Esophagus muscularis mucosa (tissue), 4 donors: ENCODE measurements around the gene MRGPRX2. TPM values are rescaled to one million over a fixed set of nuclear protein-coding genes. Genes with fewer than 3 reads are reported as not detected.

Experiments used
- DNase-seq: peaks from one replicate; pipeline ENCODE4 v3.0.0-alpha.2; 2017; ENCODE audit errors: extremely low spot score
- H3K27ac ChIP-seq, 4 donors: fragments of 200-600 bp; sonication (generic); replicated peaks in 1 of 4; 1 replicate in 3 of 4; 2 replicates in 1 of 4; pipeline ENCODE4 v1.5.1; 2016 to 2019; ENCODE audit warnings: mild to moderate bottlenecking in 1 of 4
- H3K27me3 ChIP-seq, 4 donors: fragments of 200-600 bp; sonication (generic); one replicate each; pipeline versions ENCODE4 v1.5.1 to v1.6.0; 2016 to 2019
- H3K36me3 ChIP-seq, 4 donors: fragments of 200-600 bp; sonication (generic); one replicate each; pipeline ENCODE4 v1.5.1; 2016 to 2019
- H3K4me1 ChIP-seq, 4 donors: fragments of 200-600 bp; sonication (generic); one replicate each; pipeline ENCODE4 v1.5.1; 2016 to 2019
- H3K4me3 ChIP-seq, 4 donors: fragments of 200-600 bp; sonication (generic); 1 replicate in 2 of 4; 2 replicates in 2 of 4; pipeline ENCODE4 v1.5.1; 2016 to 2019; ENCODE audit warnings: mild to moderate bottlenecking in 4 of 4, moderate library complexity in 1 of 4
- H3K9me3 ChIP-seq, 4 donors: fragments of 200-600 bp; sonication (generic); 1 replicate in 3 of 4; 2 replicates in 1 of 4; pipeline ENCODE4 v1.5.1; 2016 to 2019
- EP300 ChIP-seq: sonication (generic); formaldehyde crosslinking; IDR thresholded peaks from one replicate; pipeline ENCODE4 v1.6.1; 2017; ENCODE audit warnings: antibody characterized with exemption
- POLR2A ChIP-seq: fragments of 450-650 bp; IDR thresholded peaks from one replicate; pipeline ENCODE4 v1.6.1; 2017; ENCODE audit warnings: antibody characterized with exemption, moderate library complexity, mild to moderate bottlenecking, low read depth
- POLR2AphosphoS5 ChIP-seq, 2 donors: sonication (generic); formaldehyde crosslinking; IDR thresholded peaks; one replicate each; pipeline ENCODE4 v1.6.1; 2017; ENCODE audit warnings: antibody characterized with exemption in 2 of 2
- WGBS: methylation state at CpG from one replicate; pipeline ENCODE4 v1.1.5; 2018; 5-methylcytosine and 5-hydroxymethylcytosine counted together
- intact Hi-C: fragments of 100-400 bp; cut with DNase I; formaldehyde crosslinking; loops from one replicate; pipeline ENCODE4 v1.15.1; 2023
- total RNA-seq, 4 donors: library from RNA; depleted of rRNA; stranded (reverse); fragments of >200 nt; gene quantifications; one replicate each; pipeline versions ENCODE4 v1.1.0 to v1.2.1, GENCODE V29; 2016
- TF ChIP-seq, protein P1 (sequence below), 3 experiments: fragments of 200-600 bp in 2 of 3; fragments of 450-650 bp in 1 of 3; sonication (generic) in 2 of 3; IDR thresholded peaks; one replicate each; pipeline ENCODE4 v1.5.1; 2017 to 2019; ENCODE audit warnings: antibody characterized with exemption in 3 of 3, mild to moderate bottlenecking in 2 of 3, moderate library complexity in 1 of 3

Gene MRGPRX2
- total RNA-seq, 4 donors from 2014 or later, result 0.23 to 0.83 (median 0.83) TPM; not detected in 1

- Histone ChIP-seq H3K9me3 (no peaks in the 10 kb centered on the region), H3K27ac (no peak overlapping the region), H3K27me3 (peaks cover 0 to 6% (median 0%) of the 10 kb centered on the region in 4 donors), H3K36me3 (no peaks in the 10 kb centered on the region), H3K4me1 (no peaks in the 10 kb centered on the region), H3K4me3 (no peak overlapping the region)
- WGBS, result 84% methylated on average over 4 of the region's 4 CpGs
- intact Hi-C loops, result no loop called here
- TF ChIP-seq EP300, result no peak
- TF ChIP-seq, protein P1, sequence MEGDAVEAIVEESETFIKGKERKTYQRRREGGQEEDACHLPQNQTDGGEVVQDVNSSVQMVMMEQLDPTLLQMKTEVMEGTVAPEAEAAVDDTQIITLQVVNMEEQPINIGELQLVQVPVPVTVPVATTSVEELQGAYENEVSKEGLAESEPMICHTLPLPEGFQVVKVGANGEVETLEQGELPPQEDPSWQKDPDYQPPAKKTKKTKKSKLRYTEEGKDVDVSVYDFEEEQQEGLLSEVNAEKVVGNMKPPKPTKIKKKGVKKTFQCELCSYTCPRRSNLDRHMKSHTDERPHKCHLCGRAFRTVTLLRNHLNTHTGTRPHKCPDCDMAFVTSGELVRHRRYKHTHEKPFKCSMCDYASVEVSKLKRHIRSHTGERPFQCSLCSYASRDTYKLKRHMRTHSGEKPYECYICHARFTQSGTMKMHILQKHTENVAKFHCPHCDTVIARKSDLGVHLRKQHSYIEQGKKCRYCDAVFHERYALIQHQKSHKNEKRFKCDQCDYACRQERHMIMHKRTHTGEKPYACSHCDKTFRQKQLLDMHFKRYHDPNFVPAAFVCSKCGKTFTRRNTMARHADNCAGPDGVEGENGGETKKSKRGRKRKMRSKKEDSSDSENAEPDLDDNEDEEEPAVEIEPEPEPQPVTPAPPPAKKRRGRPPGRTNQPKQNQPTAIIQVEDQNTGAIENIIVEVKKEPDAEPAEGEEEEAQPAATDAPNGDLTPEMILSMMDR (IDR thresholded peaks at IDR 0.05), result no peak
- no peak for TF ChIP-seq POLR2AphosphoS5 (IDR thresholded peaks at IDR 0.05)
- no peak for TF ChIP-seq POLR2A
- DNase-seq, result no peak
Observed at GRCh38 chr11:19088791-19089190, 28.3 kb upstream of the MRGPRX2 start.

GRCh38 chr11:19087658-19088057 lies 27.1 kb upstream of the MRGPRX2 start:
- no peak for DNase-seq
- no peaks in the 10 kb centered on the region for H3K4me1 ChIP-seq
- no peaks in the 10 kb centered on the region for H3K9me3 ChIP-seq
- no peaks in the 10 kb centered on the region for H3K27me3 ChIP-seq
- H3K36me3 ChIP-seq, result no peaks in the 10 kb centered on the region
- H3K27ac ChIP-seq, result no peak overlapping the region
- intact Hi-C loops, result no loop called here
- H3K4me3 ChIP-seq, result no peak overlapping the region
- 85% methylated on average over 8 of the region's 8 CpGs for WGBS
- TF ChIP-seq, protein P1 (IDR thresholded peaks at IDR 0.05), result no peak
- TF ChIP-seq POLR2A, result no peak
- TF ChIP-seq POLR2AphosphoS5 (IDR thresholded peaks at IDR 0.05), result no peak
- TF ChIP-seq EP300, result no peak

DNA sequence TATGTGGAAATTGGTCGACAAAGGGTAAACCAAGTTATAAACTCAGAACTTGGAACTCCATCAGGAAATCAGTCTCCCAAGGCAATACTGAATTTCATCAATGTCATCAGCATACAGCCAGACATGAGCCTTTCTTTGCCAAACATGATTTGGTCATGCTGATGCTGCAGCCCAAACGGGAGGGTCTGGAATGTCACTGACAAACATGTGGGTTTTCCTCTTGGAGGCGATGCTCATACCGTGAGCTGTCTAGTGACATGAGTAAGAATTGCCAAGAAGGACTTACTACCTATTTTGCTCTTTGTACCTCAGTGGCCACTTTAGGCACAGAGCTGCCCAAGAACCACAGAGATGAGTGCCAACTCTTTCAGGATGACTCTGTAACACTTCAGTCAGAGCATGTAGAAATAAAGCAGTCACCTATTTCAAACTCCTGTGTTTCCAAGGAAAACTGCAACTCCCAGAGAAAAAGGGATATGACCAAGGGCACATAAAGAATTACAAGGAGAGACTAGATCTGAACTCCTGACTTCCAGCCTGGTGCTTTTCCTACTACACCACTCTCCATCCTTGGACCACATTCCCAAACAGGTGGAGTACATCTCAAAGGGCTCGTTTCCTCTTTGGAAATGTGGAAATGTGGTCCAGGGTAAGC lies 24.3 kb upstream of the MRGPRX2 start:
- no peaks in the 10 kb centered on the region for H3K27me3 ChIP-seq
- peak; percentile 72 for DNase-seq
- TF ChIP-seq EP300 (no peak), POLR2A (no peak), POLR2AphosphoS5 (IDR thresholded peaks at IDR 0.05) (no peak)
- TF ChIP-seq, protein P1 (IDR thresholded peaks at IDR 0.05), result no peak
- H3K36me3 ChIP-seq, result no peaks in the 10 kb centered on the region
- WGBS, result 61% methylated on average over 5 of the region's 5 CpGs
- H3K4me1 ChIP-seq, result no peaks in the 10 kb centered on the region
- intact Hi-C loops, result no loop called here
- H3K9me3 ChIP-seq, result no peaks in the 10 kb centered on the region
- H3K4me3 ChIP-seq, result no peak overlapping the region
- H3K27ac ChIP-seq, result no peak overlapping the region

DNA sequence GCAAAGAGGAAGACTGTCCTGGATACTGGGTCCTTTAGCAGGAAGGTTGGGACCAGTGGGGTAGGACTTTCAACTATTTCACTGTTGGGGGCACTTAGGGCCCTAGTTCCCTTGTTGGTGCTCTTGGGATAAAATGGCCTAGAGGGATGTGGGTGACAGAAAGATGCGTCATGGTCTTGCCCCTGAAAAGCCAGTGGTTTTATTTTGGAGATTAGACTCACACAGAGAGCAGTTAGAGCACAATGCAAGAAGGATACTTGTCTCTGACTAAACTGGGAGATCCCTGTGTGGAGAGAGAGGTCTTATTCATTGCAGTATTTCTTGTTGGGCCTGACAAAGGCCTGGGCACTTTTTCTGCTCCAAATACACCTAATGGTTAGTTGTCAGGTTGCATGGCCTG lies 22.6 kb upstream of the MRGPRX2 start:
- TF ChIP-seq EP300 (no peak), POLR2A (no peak)
- TF ChIP-seq, protein P1 (IDR thresholded peaks at IDR 0.05), result no peak
- no peaks in the 10 kb centered on the region for H3K36me3 ChIP-seq
- DNase-seq, result no peak
- intact Hi-C loops, result no loop called here
- H3K27ac ChIP-seq, result no peak overlapping the region
- WGBS, result 90% methylated on average over 1 of the region's 1 CpG
- no peaks in the 10 kb centered on the region for H3K9me3 ChIP-seq
- H3K27me3 ChIP-seq, result no peaks in the 10 kb centered on the region
- no peak overlapping the region for H3K4me3 ChIP-seq
- no peaks in the 10 kb centered on the region for H3K4me1 ChIP-seq

- Histone ChIP-seq H3K4me1 (no peaks in the 10 kb centered on the region), H3K9me3 (no peaks in the 10 kb centered on the region), H3K36me3 (no peaks in the 10 kb centered on the region), H3K27ac (no peak overlapping the region), H3K27me3 (peaks cover 0 to 4% (median 0%) of the 10 kb centered on the region in 4 donors), H3K4me3 (no peak overlapping the region)
- intact Hi-C loops, result no loop called here
- no peak for TF ChIP-seq POLR2A
- peak; percentile 78 for DNase-seq
- WGBS, result 87% methylated on average over 6 of the region's 6 CpGs
Observed at GRCh38 chr11:19080579-19080993, 20.1 kb upstream of the MRGPRX2 start.
